Tibial artery (tissue), 4 donors: Measurements from ENCODE around the gene RAB7A.

Source experiments
- DNase-seq, 2 donors: peaks; one replicate each; pipeline ENCODE4 v3.0.0-alpha.2; 2019
- H3K27ac ChIP-seq, 2 donors: fragments of 200-600 bp; sonication (generic) in 1 of 2; 1 replicate in 1 of 2; 2 replicates in 1 of 2; pipeline ENCODE4 v1.5.1; 2018 to 2019; ENCODE audit warnings: mild to moderate bottlenecking in 1 of 2
- H3K27me3 ChIP-seq, 2 donors: fragments of 200-600 bp; sonication (generic) in 1 of 2; one replicate each; pipeline versions ENCODE4 v1.5.1 to v1.6.0; 2016 to 2019
- H3K36me3 ChIP-seq, 3 donors: fragments of 200-600 bp; sonication (generic) in 2 of 3; one replicate each; pipeline ENCODE4 v1.5.1; 2016 to 2019; ENCODE audit warnings: mild to moderate bottlenecking in 2 of 3
- H3K4me1 ChIP-seq, 4 donors: fragments of 200-600 bp; sonication (generic) in 2 of 4; 1 replicate in 3 of 4; 2 replicates in 1 of 4; pipeline ENCODE4 v1.5.1; 2016 to 2019
- H3K4me3 ChIP-seq, 2 donors: fragments of 200-600 bp; sonication (generic) in 1 of 2; 1 replicate in 1 of 2; 2 replicates in 1 of 2; pipeline ENCODE4 v1.5.1; 2018 to 2019; ENCODE audit warnings: mild to moderate bottlenecking in 2 of 2
- H3K9me3 ChIP-seq, 3 donors: fragments of 200-600 bp; sonication (generic) in 1 of 3; one replicate each; pipeline ENCODE4 v1.5.1; 2016 to 2019
- intact Hi-C: fragments of 100-400 bp; cut with DNase I; formaldehyde crosslinking; loops from one replicate; pipeline ENCODE4 v1.15.0; 2023; ENCODE audit warnings: low total_unique reads
- TF ChIP-seq, protein P1 (sequence below), 2 experiments: fragments of 200-600 bp in 1 of 2; fragments of 450-650 bp in 1 of 2; IDR thresholded peaks; one replicate each; pipeline ENCODE4 v1.5.1; 2017 to 2019; ENCODE audit warnings: antibody characterized with exemption in 2 of 2, mild to moderate bottlenecking in 1 of 2, moderate library complexity in 1 of 2

RAB7A gene

DNA sequence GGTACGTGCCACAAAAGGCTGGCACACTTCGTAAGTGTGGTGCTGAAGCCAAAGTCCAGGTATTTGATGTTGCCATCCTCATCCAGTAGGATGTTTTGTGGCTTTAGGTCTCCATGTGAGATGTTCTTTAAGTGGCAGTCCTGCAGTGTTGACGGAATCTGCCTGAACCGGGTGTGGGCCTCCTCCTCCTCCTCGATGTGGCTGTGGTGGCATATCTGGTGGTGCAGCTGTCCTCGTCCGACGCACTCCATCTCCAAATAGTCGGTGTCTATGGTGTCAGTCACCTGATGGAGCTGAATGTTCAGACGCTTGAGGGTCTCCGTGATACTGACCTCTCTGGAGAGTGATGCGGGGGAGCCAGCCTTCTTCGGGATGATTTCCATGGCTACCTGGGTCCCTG, 123.0 kb downstream of the RAB7A start:
- H3K27me3 ChIP-seq: no peaks in the 10 kb centered on the region
- peaks cover 0 to 13% (median 11%) of the 10 kb centered on the region in 4 donors for H3K4me1 ChIP-seq
- H3K9me3 ChIP-seq: no peaks in the 10 kb centered on the region
- no peak overlapping the region for H3K27ac ChIP-seq
- TF ChIP-seq, protein P1, sequence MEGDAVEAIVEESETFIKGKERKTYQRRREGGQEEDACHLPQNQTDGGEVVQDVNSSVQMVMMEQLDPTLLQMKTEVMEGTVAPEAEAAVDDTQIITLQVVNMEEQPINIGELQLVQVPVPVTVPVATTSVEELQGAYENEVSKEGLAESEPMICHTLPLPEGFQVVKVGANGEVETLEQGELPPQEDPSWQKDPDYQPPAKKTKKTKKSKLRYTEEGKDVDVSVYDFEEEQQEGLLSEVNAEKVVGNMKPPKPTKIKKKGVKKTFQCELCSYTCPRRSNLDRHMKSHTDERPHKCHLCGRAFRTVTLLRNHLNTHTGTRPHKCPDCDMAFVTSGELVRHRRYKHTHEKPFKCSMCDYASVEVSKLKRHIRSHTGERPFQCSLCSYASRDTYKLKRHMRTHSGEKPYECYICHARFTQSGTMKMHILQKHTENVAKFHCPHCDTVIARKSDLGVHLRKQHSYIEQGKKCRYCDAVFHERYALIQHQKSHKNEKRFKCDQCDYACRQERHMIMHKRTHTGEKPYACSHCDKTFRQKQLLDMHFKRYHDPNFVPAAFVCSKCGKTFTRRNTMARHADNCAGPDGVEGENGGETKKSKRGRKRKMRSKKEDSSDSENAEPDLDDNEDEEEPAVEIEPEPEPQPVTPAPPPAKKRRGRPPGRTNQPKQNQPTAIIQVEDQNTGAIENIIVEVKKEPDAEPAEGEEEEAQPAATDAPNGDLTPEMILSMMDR (IDR thresholded peaks at IDR 0.05): no peak
- H3K4me3 ChIP-seq: no peak overlapping the region
- no peaks in the 10 kb centered on the region for H3K36me3 ChIP-seq
- intact Hi-C loops: no loop called here
- no peak for DNase-seq

DNA sequence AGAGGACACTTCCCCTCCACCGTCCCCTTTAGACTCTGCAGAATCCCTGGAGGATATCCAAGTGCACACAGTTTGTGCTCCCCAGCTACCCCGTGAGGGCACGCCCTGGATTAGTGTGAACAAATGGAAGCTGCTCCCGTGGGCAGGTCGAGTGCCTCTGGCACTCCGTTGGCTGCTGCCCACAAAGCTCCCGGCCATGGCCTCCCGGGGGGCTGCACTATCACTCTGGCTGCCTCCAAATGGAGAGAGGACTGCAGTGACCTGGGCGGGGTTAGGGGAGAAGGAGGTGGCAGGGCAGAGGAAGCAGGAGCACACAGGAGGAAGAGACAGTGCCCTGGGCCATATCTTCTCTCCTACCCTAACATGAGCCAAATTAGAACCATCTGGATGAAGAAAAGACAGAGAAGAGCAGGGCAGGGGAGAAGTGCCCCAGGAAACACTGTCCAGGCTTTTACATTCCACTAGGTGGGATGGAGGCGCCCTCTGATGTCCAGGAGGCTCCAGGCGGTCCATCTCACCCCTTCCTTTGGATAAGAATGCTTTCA, 124.0 kb downstream of the RAB7A start:
- TF ChIP-seq, protein P1 (IDR thresholded peaks at IDR 0.05): no peak
- DNase-seq: no peak
- H3K27ac ChIP-seq: no peak overlapping the region
- intact Hi-C loops: no loop called here
- no peak overlapping the region for H3K4me3 ChIP-seq
- peaks cover 0 to 8% (median 3%) of the 10 kb centered on the region in 3 donors for H3K9me3 ChIP-seq
- no peaks in the 10 kb centered on the region for H3K36me3 ChIP-seq
- no peaks in the 10 kb centered on the region for H3K27me3 ChIP-seq
- H3K4me1 ChIP-seq: peaks cover 0 to 13% (median 11%) of the 10 kb centered on the region in 4 donors

DNA sequence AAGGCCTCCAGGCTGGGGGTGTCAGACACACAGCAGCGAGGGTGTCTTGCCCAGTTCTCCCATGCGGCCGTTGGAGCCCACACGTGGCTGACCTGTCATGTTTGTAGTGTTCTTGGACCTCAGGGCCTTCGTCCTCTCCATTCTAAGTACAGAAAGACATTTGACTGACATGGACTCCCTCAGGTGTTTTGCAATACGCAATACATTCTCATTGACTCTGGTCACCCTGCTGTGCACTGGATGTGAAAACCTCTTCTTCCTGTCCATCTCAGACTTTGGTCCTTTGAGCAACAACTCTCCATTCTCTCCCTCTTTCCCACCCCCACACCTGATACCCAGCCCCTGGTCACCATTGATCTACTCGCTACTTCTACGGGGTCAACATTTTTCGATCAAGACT, 124.6 kb downstream of the RAB7A start:
- TF ChIP-seq, protein P1 (IDR thresholded peaks at IDR 0.05): no peak
- H3K36me3 ChIP-seq: no peaks in the 10 kb centered on the region
- H3K4me1 ChIP-seq: peaks cover 0 to 8% (median 6%) of the 10 kb centered on the region in 4 donors
- DNase-seq: no peak
- H3K27me3 ChIP-seq: no peaks in the 10 kb centered on the region
- H3K4me3 ChIP-seq: no peak overlapping the region
- no peak overlapping the region for H3K27ac ChIP-seq
- intact Hi-C loops: no loop called here
- H3K9me3 ChIP-seq: peaks cover 0 to 8% (median 3%) of the 10 kb centered on the region in 3 donors

DNA sequence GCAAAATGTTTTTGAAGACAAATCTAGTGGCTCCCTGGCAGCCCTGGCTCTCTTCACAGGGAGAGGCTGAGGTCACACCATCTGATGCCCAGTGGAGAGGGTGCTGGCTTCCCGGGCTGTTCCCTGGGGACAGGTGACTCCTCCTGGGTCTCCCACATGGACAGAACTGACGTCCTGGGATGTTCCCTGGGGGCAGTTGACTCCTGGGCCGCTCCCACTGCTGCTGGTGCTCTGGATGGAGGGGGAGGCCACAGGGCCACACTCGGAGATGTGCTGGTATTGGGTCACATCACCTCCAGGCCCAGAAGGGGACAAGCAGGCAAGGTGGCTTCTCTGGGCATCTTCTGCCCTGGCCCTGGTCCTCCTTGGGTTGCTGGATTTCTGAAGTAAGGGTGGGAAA, 125.6 kb downstream of the RAB7A start:
- Histone ChIP-seq H3K36me3 (no peaks in the 10 kb centered on the region), H3K27ac (no peak overlapping the region), H3K4me3 (no peak overlapping the region), H3K4me1 (no peaks in the 10 kb centered on the region), H3K27me3 (no peaks in the 10 kb centered on the region), H3K9me3 (peaks cover 0 to 8% (median 3%) of the 10 kb centered on the region in 3 donors)
- intact Hi-C loops: no loop called here
- TF ChIP-seq, protein P1 (IDR thresholded peaks at IDR 0.05): no peak
- DNase-seq: no peak

DNA sequence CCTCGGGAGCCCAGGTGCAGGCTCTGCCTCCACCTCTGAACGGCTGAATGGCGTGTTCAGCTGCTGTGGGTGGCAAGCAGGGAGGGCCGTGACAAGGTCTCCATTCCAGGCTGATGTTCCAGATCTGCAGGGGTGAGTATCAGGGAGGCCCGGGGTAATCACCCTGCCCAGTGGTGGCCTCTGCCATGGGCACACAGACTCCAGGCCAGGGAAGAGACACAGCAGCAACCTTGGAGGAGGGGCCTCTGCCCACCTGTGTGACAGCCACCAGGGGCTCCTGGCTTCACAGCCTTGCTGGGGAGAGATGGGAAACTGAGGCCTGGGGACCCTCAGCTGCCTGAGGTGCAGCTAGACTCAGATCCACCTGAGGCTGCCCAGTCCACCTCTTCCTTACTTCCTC, 127.8 kb downstream of the RAB7A start:
- Histone ChIP-seq H3K9me3 (peaks cover 0 to 15% (median 14%) of the 10 kb centered on the region in 3 donors), H3K36me3 (no peaks in the 10 kb centered on the region), H3K27ac (no peak overlapping the region), H3K4me3 (no peak overlapping the region), H3K4me1 (no peaks in the 10 kb centered on the region), H3K27me3 (no peaks in the 10 kb centered on the region)
- TF ChIP-seq, protein P1 (IDR thresholded peaks at IDR 0.05): no peak
- intact Hi-C loops: no loop called here
- no peak for DNase-seq

DNA sequence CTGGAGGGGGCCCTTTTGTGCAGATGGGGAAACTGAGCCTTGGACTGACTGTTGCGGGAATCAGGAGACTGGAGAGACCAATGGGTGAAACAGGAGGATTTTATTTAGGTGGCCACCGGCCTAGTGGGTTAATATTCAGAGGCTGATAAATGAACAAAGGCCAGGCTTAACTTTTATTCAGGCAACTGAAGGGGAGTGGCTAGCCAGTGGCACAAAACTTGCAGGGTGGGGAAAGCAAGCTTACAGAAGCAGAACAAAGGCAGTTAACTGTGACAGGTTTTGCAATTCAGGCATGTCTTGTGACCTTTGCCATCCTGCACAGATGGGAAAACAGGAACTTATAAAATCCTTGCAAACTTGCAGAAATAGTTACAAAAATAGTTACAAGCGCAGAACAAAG, 128.5 kb downstream of the RAB7A start:
- intact Hi-C loops: no loop called here
- no peak overlapping the region for H3K27ac ChIP-seq
- H3K27me3 ChIP-seq: no peaks in the 10 kb centered on the region
- H3K9me3 ChIP-seq: peaks cover 6 to 21% (median 20%) of the 10 kb centered on the region in 3 donors
- no peak for DNase-seq
- H3K4me3 ChIP-seq: no peak overlapping the region
- H3K36me3 ChIP-seq: no peaks in the 10 kb centered on the region
- H3K4me1 ChIP-seq: no peaks in the 10 kb centered on the region
- TF ChIP-seq, protein P1 (IDR thresholded peaks at IDR 0.05): no peak
